SU-DHL-6 (cell line): ENCODE data around the gene FOXF1.

Experiments used
- H2AFZ ChIP-seq: fragments of 200-600 bp; sonication (generic); 2 replicates; pipeline ENCODE4 v1.6.1; 2014; ENCODE audit warnings: low read depth, mild to moderate bottlenecking, moderate library complexity, mixed read lengths, antibody characterized with exemption, low read length; ENCODE audit not compliant: severe bottlenecking
- H3F3A ChIP-seq: fragments of 200-600 bp; shearing (Covaris generic); 2 replicates; pipeline ENCODE4 v1.6.0; 2016; ENCODE audit warnings: antibody characterized with exemption, mild to moderate bottlenecking; ENCODE audit not compliant: insufficient read depth
- H3K27ac ChIP-seq: fragments of 200-600 bp; sonication (generic); 2 replicates; pipeline ENCODE4 v1.5.1; 2016; ENCODE audit warnings: low read depth, mild to moderate bottlenecking, low read length, moderate library complexity, mixed read lengths
- H3K27me3 ChIP-seq: fragments of 200-600 bp; sonication (generic), shearing (Covaris generic); 2 replicates; pipeline ENCODE4 v1.6.0; 2014; ENCODE audit warnings: mild to moderate bottlenecking, low read length
- H3K36me3 ChIP-seq: fragments of 200-600 bp; sonication (generic); 2 replicates; pipeline ENCODE4 v1.6.1; 2014; ENCODE audit warnings: mild to moderate bottlenecking, low read length, mixed read lengths
- H3K4me2 ChIP-seq: fragments of 300-600, 200-600 bp; shearing (Covaris generic), sonication (generic); 2 replicates; pipeline ENCODE4 v1.6.0; 2014; ENCODE audit warnings: low read length, low read depth, mild to moderate bottlenecking; ENCODE audit not compliant: poor library complexity, severe bottlenecking
- H3K4me3 ChIP-seq: fragments of 200-600 bp; sonication (generic); 2 replicates; pipeline ENCODE4 v1.5.1; 2014; ENCODE audit warnings: antibody characterized with exemption, low read length, mild to moderate bottlenecking, mixed read lengths; ENCODE audit not compliant: insufficient read depth, poor library complexity, severe bottlenecking
- H3K79me2 ChIP-seq: fragments of 200-600 bp; sonication (generic); 2 replicates; pipeline ENCODE4 v1.6.1; 2014; ENCODE audit warnings: mild to moderate bottlenecking, low read length, moderate library complexity; ENCODE audit not compliant: insufficient read depth
- H3K9ac ChIP-seq: fragments of 200-600 bp; sonication (generic); 2 replicates; pipeline ENCODE4 v1.7.0; 2014; ENCODE audit warnings: mild to moderate bottlenecking, low read length
- H3K9me2 ChIP-seq: fragments of 200-600 bp; sonication (generic); replicated peaks from 2 replicates; pipeline ENCODE4 v1.6.1; 2014; ENCODE audit warnings: low read length; ENCODE audit not compliant: insufficient read depth
- H3K9me3 ChIP-seq: fragments of 200-600 bp; sonication (generic); 2 replicates; pipeline ENCODE4 v1.6.1; 2014; ENCODE audit warnings: low read length, mixed read lengths; ENCODE audit not compliant: insufficient read depth
- H4K20me1 ChIP-seq: fragments of 200-600 bp; sonication (generic); 2 replicates; pipeline ENCODE4 v1.6.1; 2014; ENCODE audit warnings: low read depth, mild to moderate bottlenecking, antibody characterized with exemption, low read length, moderate library complexity, mixed read lengths
- EZH2phosphoT487 ChIP-seq: fragments of 200-600 bp; sonication (generic), shearing (Covaris generic); conservative IDR thresholded peaks from 2 replicates; pipeline ENCODE4 v1.6.1; 2018; ENCODE audit warnings: mild to moderate bottlenecking, antibody characterized with exemption, low read length, moderate library complexity, mixed read lengths
- TF ChIP-seq, protein P1 (sequence below): fragments of 200-600 bp; sonication (generic); IDR thresholded peaks from one replicate; pipeline ENCODE4 v1.5.1; 2017; ENCODE audit warnings: antibody characterized with exemption, mild to moderate bottlenecking, low read length, moderate library complexity; ENCODE audit not compliant: insufficient read depth, poor library complexity, severe bottlenecking

Gene FOXF1

DNA sequence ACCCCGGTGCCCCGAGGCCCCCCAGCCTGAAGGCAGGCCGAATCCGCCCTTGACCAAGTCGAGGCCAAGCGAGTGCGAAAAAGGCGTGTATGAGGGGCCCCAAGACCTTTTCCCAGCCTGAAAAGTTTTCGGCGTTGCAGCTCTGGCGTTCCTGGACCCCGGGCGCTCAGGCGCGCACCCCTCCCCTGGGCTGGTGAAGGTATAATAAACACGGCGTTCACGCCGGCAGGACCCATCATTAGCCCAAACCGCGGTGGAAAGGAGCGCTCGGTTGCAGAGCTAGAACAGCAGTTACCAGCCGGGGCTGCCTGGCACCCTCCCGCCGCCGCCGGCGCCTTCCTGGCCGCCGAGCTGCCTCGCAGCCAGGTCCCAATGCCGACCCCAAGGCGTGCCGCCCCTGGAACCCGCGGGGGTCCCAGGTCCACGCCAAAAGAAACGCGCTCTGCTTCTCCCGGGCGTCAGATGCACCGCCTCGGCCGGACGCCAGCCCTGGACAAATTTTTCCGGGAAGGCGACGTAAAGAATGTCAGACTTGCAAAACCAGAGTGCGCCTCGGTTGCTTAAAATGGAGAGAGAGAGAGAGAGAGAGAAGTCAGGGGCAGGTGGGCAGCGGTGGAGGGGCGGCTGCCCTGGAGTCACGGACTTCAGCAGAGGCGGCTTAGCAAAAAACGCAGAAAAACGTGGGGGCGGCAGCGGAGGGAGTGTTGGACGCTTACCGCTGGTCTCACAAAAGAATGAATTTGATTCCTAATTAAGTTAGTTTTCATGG lies 11.5 kb upstream of the FOXF1 start:
- TF ChIP-seq EZH2phosphoT487 = no peak
- TF ChIP-seq, protein P1, sequence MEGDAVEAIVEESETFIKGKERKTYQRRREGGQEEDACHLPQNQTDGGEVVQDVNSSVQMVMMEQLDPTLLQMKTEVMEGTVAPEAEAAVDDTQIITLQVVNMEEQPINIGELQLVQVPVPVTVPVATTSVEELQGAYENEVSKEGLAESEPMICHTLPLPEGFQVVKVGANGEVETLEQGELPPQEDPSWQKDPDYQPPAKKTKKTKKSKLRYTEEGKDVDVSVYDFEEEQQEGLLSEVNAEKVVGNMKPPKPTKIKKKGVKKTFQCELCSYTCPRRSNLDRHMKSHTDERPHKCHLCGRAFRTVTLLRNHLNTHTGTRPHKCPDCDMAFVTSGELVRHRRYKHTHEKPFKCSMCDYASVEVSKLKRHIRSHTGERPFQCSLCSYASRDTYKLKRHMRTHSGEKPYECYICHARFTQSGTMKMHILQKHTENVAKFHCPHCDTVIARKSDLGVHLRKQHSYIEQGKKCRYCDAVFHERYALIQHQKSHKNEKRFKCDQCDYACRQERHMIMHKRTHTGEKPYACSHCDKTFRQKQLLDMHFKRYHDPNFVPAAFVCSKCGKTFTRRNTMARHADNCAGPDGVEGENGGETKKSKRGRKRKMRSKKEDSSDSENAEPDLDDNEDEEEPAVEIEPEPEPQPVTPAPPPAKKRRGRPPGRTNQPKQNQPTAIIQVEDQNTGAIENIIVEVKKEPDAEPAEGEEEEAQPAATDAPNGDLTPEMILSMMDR = no peak

GRCh38 chr16:86499440-86499786 lies 10.9 kb upstream of the FOXF1 start:
- H3K9ac ChIP-seq = no peak overlapping the region
- H3K79me2 ChIP-seq = no peaks in the 10 kb centered on the region
- H4K20me1 ChIP-seq = no peaks in the 10 kb centered on the region
- TF ChIP-seq EZH2phosphoT487 = no peak
- TF ChIP-seq, protein P1 = no peak
- no peak overlapping the region for H3K4me3 ChIP-seq
- H2AFZ ChIP-seq = no peak overlapping the region
- H3K9me3 ChIP-seq = no peaks in the 10 kb centered on the region
- H3K27ac ChIP-seq = no peak overlapping the region
- H3K27me3 ChIP-seq = no peaks in the 10 kb centered on the region
- no peaks in the 10 kb centered on the region for H3K36me3 ChIP-seq
- H3F3A ChIP-seq = no peaks in the 10 kb centered on the region
- no peak overlapping the region for H3K4me2 ChIP-seq
- H3K9me2 ChIP-seq = no peaks in the 10 kb centered on the region

More for the DNA sequence above, 11.5 kb upstream of the FOXF1 start:
- Histone ChIP-seq H3K27ac (no peak overlapping the region), H3F3A (no peaks in the 10 kb centered on the region), H3K79me2 (no peaks in the 10 kb centered on the region), H3K9ac (no peak overlapping the region), H4K20me1 (no peaks in the 10 kb centered on the region), H3K4me2 (no peak overlapping the region), H3K4me3 (no peak overlapping the region), H3K27me3 (no peaks in the 10 kb centered on the region), H2AFZ (no peak overlapping the region), H3K36me3 (no peaks in the 10 kb centered on the region), H3K9me2 (no peaks in the 10 kb centered on the region), H3K9me3 (no peaks in the 10 kb centered on the region)

GRCh38 chr16:86499889-86500707 lies 10.2 kb upstream of the FOXF1 start:
- Histone ChIP-seq H3F3A (no peaks in the 10 kb centered on the region), H2AFZ (no peak overlapping the region), H3K27me3 (no peaks in the 10 kb centered on the region), H4K20me1 (no peaks in the 10 kb centered on the region), H3K9ac (no peak overlapping the region), H3K9me2 (no peaks in the 10 kb centered on the region), H3K79me2 (no peaks in the 10 kb centered on the region), H3K4me2 (no peak overlapping the region), H3K27ac (no peak overlapping the region), H3K36me3 (no peaks in the 10 kb centered on the region), H3K4me3 (no peak overlapping the region), H3K9me3 (no peaks in the 10 kb centered on the region)
- no peak for TF ChIP-seq EZH2phosphoT487
- TF ChIP-seq, protein P1 = no peak
